Measurements from ENCODE around the gene TENT4A.
A peak's percentile ranks its signal among the peaks of the same experiment; 100 is the strongest.

Gene TENT4A

DNA sequence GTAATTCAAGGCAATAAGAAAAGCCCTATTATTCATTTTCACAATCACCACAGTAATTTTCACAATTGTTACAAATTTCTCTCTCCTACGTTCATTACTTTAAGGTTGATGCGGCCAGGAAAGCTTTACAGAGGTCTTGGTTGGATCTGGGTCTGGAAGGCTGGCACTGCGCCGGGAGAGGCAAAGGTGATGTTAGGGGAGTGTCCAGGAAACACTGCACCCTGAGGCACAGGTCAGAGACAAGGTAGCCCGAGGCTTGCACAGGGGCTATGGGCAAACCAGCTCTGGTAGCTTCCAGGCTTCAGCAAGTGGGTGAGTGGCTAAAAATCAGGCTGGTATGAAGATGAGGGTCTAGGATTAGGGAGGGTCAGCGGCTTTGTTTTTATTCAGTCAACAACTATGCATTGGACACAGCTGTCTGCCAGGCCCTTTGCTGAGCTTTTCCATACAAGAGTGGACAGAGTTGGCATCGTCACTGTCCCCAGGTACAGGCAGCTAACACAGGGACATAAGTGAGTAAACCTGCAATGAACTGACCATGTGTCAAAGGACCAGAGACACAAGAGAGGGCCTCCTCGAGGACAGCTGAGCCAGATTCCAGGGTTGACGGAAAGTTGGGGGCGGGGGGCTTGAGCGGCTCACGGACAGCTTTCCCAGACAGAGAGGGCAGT lies 12.4 kb upstream of the TENT4A start:
- DNase-seq = no peak

DNA sequence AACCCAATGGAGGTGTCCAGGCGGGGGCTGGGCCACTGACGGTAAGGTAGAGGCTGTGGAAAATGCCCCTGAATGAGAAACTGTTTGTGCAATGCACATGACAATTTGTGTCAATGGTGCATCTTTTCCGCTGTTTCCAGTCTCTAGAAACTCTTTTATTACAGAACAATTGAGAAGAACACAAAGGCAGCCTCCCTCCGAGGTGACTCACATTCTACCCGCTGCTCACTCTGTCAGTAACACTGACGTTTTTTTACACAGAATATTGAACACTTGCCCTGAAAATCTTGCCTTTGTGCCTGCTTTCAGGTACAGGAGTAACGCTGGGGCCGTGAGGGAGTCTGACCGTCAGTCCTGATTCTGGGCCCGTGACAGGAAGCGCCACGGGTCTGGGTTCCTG lies 11.7 kb upstream of the TENT4A start:
- no peak for DNase-seq

DNA sequence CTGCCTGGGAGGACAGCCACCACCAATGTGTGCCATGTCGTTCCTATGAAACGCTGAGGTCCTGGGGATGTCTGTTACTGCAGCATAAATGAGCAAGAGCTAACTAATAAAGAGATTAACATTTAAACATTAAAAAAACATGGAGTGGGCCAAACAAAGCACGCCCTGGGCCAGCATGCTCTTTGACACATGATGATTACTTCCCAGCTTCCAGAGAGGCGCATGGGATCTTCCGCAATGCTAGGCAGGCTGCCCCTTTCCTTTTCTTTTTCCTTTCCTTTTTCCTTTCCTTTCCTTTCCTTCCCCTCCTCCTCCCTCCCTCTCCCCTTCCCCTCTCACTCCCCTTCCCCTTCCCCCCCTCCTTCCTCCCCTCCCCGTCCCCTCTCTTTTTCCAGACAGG lies 10.6 kb upstream of the TENT4A start:
- no peak for DNase-seq

DNA sequence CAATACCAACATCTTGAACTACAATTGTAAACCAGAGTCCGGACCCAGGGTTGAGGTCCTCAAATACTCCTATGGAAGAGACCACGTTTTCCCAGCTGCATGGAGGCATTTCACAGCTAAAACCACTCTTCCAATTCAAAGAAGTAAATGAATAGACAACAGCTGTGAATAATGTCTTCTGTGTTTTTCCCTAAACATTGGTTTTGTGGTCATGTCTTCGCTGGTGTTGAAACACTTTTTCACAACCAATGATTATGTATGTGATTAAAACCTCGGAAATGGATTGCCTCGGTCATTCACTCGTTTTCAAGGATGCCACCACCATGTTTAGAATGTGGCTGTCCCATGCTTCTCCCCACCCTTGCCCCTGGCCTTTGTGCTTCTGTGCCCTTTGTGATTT lies 9.4 kb upstream of the TENT4A start:
- no peak for DNase-seq

GRCh38 chr5:6704361-6704851 lies 8.8 kb upstream of the TENT4A start:
- no peak for DNase-seq

DNA sequence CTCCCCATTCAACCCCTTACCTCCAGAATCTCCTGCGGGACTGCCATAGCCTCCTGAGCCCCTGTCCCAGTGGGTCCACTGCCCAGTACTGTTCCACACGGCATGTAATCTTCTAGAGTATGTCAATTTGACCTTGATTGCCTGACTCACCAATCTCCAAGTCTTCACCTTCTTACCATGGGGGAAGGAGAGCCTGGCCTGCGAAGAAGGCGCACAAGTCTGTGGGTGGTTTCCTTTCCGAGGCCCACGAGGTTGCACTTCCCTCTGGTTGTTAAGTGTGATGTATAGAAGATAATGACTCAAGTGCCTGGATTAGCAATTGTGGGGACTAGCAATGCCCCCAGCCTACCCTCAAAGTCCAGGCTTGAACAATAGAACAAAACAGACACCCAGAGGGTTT lies 8.1 kb upstream of the TENT4A start:
- no peak for DNase-seq

DNA sequence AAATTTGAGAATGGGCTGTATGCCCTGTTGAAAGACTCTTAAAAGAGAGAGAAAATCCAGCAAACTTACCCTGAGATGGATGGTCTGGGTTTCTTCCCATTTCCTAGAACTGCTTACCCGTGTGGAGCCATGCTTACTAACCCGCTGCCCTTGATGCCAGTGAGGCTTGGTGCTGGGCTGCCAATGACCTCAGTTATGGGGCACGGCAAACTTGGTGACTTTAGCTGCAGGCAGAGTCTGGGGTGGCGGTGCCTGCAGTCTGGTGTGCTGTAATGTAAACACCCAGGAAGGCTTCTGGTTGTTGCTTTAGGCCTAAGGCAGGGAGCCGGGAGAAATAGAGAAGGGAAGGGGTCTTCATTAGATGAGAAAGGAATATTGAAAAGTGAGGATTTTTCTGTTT lies 7.3 kb upstream of the TENT4A start:
- no peak for DNase-seq

DNA sequence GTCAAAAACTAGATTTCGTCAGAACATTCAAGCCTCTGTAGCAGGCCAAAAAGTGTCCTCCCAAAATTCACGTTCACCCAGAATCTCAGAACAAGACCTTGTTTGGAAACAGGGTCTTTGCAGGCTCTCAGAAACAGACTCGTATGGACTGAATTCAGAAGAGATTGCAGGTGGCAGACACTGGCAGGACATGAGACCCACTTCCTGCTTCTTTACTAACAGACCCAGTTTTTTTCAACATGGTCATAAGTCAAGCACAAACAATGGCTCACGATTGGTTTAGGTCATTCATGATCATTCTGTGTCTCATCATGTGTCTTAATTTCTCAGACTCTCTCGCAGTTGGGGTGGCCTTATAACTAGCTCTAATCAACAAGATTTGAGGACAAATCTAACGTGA lies 5.4 kb upstream of the TENT4A start:
- no peak for DNase-seq

DNA sequence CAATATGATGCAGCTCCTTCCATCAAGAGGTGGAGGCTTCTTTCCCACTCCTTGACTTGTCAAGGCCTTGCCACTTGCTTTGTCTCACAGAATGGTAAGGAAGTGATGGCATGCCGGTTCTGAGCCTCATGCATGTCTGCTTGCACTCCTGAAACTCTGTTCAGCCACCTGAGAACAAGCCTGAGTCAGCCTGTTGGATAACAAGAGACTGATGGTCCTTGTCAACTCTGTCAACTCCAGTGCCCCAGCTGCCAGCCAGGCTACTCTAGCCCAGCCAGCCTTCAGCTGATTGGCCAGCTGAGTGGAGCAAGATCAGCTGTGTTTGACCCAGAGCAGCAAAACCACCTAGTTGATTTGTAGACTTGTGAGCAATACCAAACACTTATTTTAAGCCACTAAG lies 4.4 kb upstream of the TENT4A start:
- no peak for DNase-seq

DNA sequence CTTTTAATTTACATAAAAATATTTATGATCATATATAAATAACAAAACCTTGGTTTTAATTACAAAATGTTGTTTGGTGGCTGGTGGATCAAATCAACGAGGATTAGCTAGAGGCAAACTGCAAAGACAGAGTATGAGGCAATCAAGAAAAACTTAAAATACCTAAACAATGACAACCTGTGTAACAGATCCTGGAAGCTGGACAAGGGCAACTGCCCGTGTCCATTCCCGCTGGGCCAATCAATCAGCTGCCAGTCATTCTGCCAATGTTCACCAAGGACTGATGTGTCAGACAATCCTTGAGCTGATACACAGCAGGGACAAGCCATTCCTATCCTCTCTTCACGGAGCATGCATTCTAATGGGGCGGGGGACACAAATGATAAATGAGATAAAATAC lies 3.2 kb upstream of the TENT4A start:
- DNase-seq = no peak

DNA sequence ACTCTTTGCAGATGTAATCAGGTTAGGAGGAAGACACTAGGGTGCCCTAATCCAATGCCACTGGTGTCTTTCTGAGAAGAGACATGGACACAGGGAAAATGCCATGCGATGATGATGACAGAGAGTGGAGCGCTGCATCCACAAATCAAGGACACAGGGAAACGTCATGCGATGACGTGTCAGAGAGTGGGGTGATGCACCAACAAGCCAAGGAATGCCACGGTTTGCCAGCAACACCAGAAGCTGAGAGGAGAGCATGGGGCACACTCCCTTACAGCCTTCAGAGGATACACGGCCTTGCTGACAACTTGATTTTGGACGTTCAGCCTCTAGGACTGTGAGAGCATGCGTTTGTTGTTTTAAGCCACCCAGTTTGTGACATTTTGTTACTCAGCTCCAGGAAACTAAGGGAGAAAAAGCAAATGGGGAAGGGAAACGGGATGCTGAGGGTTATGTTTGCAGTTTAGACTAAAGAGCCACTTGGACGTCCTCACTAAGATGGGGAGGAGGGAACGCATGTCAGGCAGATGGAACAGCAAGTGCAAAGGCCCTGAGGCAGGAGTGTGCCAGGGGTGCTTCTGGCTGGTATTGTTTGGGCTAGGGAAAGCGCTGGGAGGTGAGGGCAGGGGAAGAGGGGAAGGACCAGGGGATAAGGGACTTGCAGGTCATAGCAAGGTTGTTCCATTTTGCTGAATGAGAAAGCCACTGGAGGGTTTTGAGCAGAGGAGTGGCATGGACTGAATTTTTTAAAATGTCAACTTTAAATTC lies 2.5 kb upstream of the TENT4A start:
- no peak for DNase-seq

GRCh38 chr5:6711409-6712141 lies 1.7 kb upstream of the TENT4A start:
- peak; percentile 17 for DNase-seq

- DNase-seq = no peak
Measured at GRCh38 chr5:6712142-6712576, 1.1 kb upstream of the TENT4A start.

GRCh38 chr5:6712577-6713273 lies 507 bp upstream of the TENT4A start:
- DNase-seq = peak; percentile 85

- DNase-seq = no peak
Measured at GRCh38 chr5:6714226-6715041, 1.2 kb downstream of the TENT4A start.

DNA sequence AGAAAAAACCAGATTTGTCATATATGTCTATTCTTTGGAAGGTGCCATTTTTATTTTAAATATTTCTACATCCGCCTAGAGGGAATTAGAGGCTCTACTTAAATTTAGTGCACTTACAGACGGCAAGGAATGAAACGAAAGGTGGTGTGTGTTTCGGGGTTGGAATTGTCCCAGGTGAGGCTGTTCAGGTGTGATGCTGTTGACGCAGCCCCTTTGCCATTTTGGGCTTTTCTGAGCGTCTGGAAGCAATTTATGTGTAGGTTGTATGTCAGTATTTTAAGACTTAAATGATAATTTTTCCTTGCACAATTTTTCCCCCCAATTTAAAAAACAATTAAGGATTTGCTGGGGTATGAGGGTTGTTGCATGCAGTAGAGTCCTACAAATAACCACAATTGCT lies 2.0 kb downstream of the TENT4A start:
- no peak for DNase-seq

DNA sequence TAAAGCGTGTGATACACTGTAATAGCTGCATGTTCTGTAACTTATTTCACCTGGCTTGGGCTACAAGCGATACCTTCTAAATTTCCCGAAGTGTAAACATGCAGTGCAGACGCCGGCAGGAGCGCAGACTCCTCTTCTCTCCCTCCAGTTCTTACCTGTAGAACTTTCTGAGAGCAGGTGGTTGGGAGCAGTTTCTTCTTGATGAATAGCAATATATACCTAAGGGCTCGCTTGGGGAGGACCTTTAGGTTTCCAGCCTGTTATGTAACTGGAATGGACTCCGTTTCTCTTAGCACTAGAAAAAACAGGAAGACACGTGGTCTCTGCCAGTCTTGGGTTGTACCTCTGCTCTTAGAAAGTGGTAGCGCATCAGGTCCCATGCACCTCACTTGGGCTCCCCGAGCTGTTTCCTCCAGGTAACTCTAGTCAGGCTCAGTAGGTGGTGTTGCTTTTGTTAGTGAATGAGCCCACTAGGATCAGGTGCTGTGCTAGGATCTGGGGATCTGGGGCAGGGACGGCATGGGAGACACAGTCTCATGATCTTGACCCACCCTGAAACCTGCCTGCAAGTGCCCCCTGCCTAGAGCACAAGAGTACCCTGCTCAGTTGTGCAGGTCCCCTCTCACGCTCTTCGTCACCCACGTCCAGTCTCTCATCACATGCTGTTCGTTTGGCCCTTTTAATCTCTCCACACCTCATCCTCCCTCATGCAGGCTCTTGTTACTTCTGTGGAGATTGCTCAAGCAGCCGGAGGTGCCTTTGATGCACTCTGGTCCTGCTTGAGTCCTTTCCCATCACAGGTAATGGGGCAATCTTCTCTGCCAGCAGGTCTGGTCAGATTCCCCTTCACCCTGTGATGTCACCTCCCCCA lies 2.8 kb downstream of the TENT4A start:
- DNase-seq = no peak

GRCh38 chr5:6716629-6717149 lies 3.5 kb downstream of the TENT4A start:
- no peak for DNase-seq

GRCh38 chr5:6717247-6717646 lies 4.0 kb downstream of the TENT4A start:
- no peak for DNase-seq

DNA sequence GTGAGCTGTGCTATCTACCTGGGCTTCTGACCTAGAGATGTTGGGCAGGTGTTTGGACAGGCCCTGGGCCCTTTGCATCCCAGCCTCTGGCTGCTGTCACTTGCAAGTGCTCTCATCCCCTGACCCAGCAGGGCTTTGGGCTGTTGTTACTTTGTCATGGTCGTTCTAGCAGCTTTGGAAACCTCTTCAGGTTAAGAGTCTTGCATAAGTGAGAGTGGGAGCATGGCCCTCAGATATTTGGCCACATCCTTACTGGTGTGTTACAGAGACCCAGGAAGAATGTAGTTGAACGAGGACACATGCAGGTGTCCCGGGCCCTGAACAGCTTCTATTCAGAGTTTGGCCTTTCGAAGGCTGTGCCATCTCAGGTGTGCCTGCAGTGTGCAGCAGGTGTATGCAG lies 4.5 kb downstream of the TENT4A start:
- DNase-seq = no peak

DNA sequence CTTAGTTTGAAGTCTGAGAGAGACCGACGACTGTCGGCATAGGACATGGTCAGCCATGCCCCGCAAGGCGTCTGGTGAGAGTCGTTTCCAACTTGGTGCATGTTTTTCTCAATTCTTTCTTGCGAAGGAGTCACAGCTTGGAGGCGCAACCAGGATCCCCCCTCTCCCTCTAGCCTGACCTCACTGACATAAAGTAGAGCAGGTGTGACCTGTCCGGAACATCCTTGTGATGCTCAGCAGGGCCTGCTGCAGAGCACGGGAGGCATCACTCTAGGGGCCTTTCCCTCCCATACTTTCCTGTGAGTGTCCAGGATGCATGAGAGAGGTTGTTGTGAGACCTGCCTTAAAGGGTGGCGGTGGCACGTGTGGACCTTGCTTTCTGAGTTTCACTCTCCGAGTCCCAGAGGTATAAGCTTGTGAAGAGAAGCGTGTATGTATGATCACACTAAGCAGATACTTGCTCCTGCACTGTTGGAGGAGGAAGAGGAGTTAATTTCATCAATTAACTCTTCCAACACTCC lies 5.0 kb downstream of the TENT4A start:
- DNase-seq = no peak

Measured in NCI-H1417 treated with DMSO at 0.1 percent for 48 hours (cell line).